WTC11 (cell line): Measurements from ENCODE around the gene HPCAL1. TPM values are rescaled to one million over a fixed set of nuclear protein-coding genes. Genes with fewer than 3 reads are reported as not detected.

Experiments used
- ATAC-seq: fragments of 200-7000 bp; cut with Tn5 transposase; 2 replicates; pipeline ENCODE4 v1.10.0; 2021; ENCODE audit warnings: mild to moderate bottlenecking, moderate library complexity
- CTCF ChIA-PET: fragments of 300-600 bp; sonication (Branson Sonifier 250); formaldehyde crosslinking; loops from one replicate; lab custom pipeline; 2021; ENCODE audit warnings: antibody characterized with exemption; lab: Charles Lee
- POLR2A ChIA-PET: fragments of 350-600 bp; sonication (Branson Sonifier 250); formaldehyde crosslinking; loops from one replicate; lab custom pipeline; 2021; ENCODE audit warnings: antibody characterized with exemption; lab: Charles Lee
- DNase-seq: peaks from one replicate; pipeline ENCODE4 v3.0.0; 2021; ENCODE audit warnings: low spot score
- H3K27ac Mint-ChIP-seq: 2 replicates; pipeline ENCODE4 v1.8.0; 2021; ENCODE audit warnings: mixed read lengths
- H3K27me3 Mint-ChIP-seq: 2 replicates; pipeline ENCODE4 v1.8.0; 2021; ENCODE audit warnings: low read depth, mild to moderate bottlenecking, moderate library complexity, mixed read lengths
- H3K36me3 Mint-ChIP-seq: 2 replicates; pipeline ENCODE4 v1.8.0; 2021; ENCODE audit warnings: mixed read lengths
- H3K4me1 Mint-ChIP-seq: 2 replicates; pipeline ENCODE4 v1.8.0; 2022; ENCODE audit warnings: mixed read lengths
- H3K4me3 Mint-ChIP-seq: 2 replicates; pipeline ENCODE4 v1.8.0; 2021; ENCODE audit warnings: mild to moderate bottlenecking, moderate library complexity, mixed read lengths
- H3K9me3 Mint-ChIP-seq: 2 replicates; pipeline ENCODE4 v1.8.0; 2021; ENCODE audit warnings: mixed read lengths
- ARID4B ChIP-seq: sonication (generic); formaldehyde crosslinking; IDR thresholded peaks from 2 replicates; pipeline ENCODE4 v1.8.0; 2023; ENCODE audit warnings: missing genetic modification reagents, mild to moderate bottlenecking, borderline replicate concordance
- CDX4 ChIP-seq: fragments of 250-450 bp; sonication (Bioruptor Pico); IDR thresholded peaks from 2 replicates; pipeline ENCODE4 v1.9.0; 2021; ENCODE audit warnings: moderate library complexity, mild to moderate bottlenecking, inconsistent platforms, borderline replicate concordance
- ETV6 ChIP-seq: sonication (generic); formaldehyde crosslinking; IDR thresholded peaks from 2 replicates; pipeline ENCODE4 v1.8.1; 2022; ENCODE audit warnings: mild to moderate bottlenecking, missing genetic modification reagents
- FOXP1 ChIP-seq: sonication (generic); formaldehyde crosslinking; IDR thresholded peaks from 2 replicates; pipeline ENCODE4 v1.8.0; 2022; ENCODE audit warnings: missing genetic modification reagents, mild to moderate bottlenecking, moderate library complexity, borderline replicate concordance
- GTF2I ChIP-seq: fragments of 250-450 bp; sonication (Bioruptor Pico); conservative IDR thresholded peaks from 2 replicates; pipeline ENCODE4 v1.4.0; 2021; ENCODE audit warnings: mild to moderate bottlenecking
- IRF2 ChIP-seq: sonication (generic); formaldehyde crosslinking; IDR thresholded peaks from 2 replicates; pipeline ENCODE4 v1.8.0; 2022; ENCODE audit warnings: low read depth, missing genetic modification reagents, borderline replicate concordance
- MXD4 ChIP-seq: fragments of 250-450 bp; sonication (Bioruptor Pico); IDR thresholded peaks from 2 replicates; pipeline ENCODE4 v1.8.0; 2021; ENCODE audit warnings: mild to moderate bottlenecking, moderate library complexity, borderline replicate concordance
- NR1H2 ChIP-seq: sonication (generic); formaldehyde crosslinking; IDR thresholded peaks from 2 replicates; pipeline ENCODE4 v1.9.0; 2021; ENCODE audit warnings: mild to moderate bottlenecking, moderate library complexity, missing genetic modification reagents
- SP1 ChIP-seq: sonication (generic); formaldehyde crosslinking; conservative IDR thresholded peaks from 2 replicates; pipeline ENCODE4 v1.8.1; 2022; ENCODE audit warnings: missing genetic modification reagents
- TEAD4 ChIP-seq: sonication (generic); formaldehyde crosslinking; IDR thresholded peaks from 2 replicates; pipeline ENCODE4 v1.8.0; 2022; ENCODE audit warnings: mild to moderate bottlenecking, missing genetic modification reagents
- ZNF121 ChIP-seq: sonication (generic); formaldehyde crosslinking; IDR thresholded peaks from 2 replicates; pipeline ENCODE4 v1.8.0; 2023; ENCODE audit warnings: missing genetic modification reagents
- ZNF232 ChIP-seq: sonication (generic); formaldehyde crosslinking; IDR thresholded peaks from 2 replicates; pipeline ENCODE4 v1.8.0; 2022; ENCODE audit warnings: mild to moderate bottlenecking, missing genetic modification reagents
- ZNF281 ChIP-seq: sonication (generic); formaldehyde crosslinking; IDR thresholded peaks from 2 replicates; pipeline ENCODE4 v1.8.0; 2023; ENCODE audit warnings: mild to moderate bottlenecking, missing genetic modification reagents
- total RNA-seq: library from RNA; stranded (reverse); gene quantifications from 3 replicates; pipeline ENCODE4 v1.2.3, GENCODE V29; 2021
- TF ChIP-seq, protein P1 (sequence below): sonication (generic); formaldehyde crosslinking; IDR thresholded peaks from 2 replicates; pipeline ENCODE4 v1.8.1; 2022; ENCODE audit warnings: mild to moderate bottlenecking, moderate library complexity, missing genetic modification reagents
- TF ChIP-seq, protein P2 (sequence below): fragments of 200-600 bp; IDR thresholded peaks from 2 replicates; pipeline ENCODE4 v1.8.0; 2022; ENCODE audit warnings: antibody characterized with exemption
- TF ChIP-seq, protein P3 (sequence below): sonication (generic); formaldehyde crosslinking; IDR thresholded peaks from 2 replicates; pipeline ENCODE4 v1.8.1; 2023; ENCODE audit warnings: mild to moderate bottlenecking, missing genetic modification reagents

The HPCAL1 gene
- total RNA-seq, 1 experiment from 2014 or later, result 11.8 TPM

DNA sequence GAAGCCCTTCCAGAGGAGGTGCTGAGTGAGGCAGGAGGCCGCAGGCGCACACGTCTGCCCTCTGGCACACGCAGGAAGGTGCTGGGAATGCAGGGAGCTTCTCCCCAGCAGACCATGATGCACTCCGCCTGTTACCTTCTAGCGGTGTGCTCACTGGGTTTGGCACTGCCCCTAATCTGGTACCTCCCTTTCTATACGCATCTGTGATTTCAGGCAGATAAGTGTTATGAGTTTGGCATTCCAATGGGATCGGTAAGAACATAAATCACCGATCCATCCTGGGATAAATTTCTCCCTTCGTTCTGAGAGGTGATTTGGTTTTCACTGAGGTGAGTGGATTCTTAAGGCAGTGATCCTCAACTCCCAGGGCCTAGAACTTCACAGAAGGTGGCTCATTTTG is 110.8 kb downstream of the HPCAL1 start:
- ATAC-seq (no peak), DNase-seq (no peak)
- Mint-ChIP-seq H3K27me3 (no peaks in the 10 kb centered on the region), H3K36me3 (no peaks in the 10 kb centered on the region), H3K4me1 (peaks cover 5% of the 10 kb centered on the region), H3K4me3 (no peak overlapping the region), H3K27ac (no peak overlapping the region), H3K9me3 (peaks cover 11% of the 10 kb centered on the region)
- no peak for TF ChIP-seq ETV6 (CRISPR knock-in tag)
- TF ChIP-seq ZNF232 (CRISPR knock-in tag), result no peak
- TF ChIP-seq ZNF121, result no peak
- TF ChIP-seq NR1H2 (CRISPR knock-in tag), result no peak
- TF ChIP-seq CDX4 (CRISPR knock-in tag), result no peak
- TF ChIP-seq, protein P1, sequence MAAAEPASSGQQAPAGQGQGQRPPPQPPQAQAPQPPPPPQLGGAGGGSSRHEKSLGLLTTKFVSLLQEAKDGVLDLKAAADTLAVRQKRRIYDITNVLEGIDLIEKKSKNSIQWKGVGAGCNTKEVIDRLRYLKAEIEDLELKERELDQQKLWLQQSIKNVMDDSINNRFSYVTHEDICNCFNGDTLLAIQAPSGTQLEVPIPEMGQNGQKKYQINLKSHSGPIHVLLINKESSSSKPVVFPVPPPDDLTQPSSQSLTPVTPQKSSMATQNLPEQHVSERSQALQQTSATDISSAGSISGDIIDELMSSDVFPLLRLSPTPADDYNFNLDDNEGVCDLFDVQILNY (CRISPR knock-in tag), result no peak
- no peak for TF ChIP-seq GTF2I
- no peak for TF ChIP-seq ZNF281 (CRISPR knock-in tag)
- TF ChIP-seq, protein P2, sequence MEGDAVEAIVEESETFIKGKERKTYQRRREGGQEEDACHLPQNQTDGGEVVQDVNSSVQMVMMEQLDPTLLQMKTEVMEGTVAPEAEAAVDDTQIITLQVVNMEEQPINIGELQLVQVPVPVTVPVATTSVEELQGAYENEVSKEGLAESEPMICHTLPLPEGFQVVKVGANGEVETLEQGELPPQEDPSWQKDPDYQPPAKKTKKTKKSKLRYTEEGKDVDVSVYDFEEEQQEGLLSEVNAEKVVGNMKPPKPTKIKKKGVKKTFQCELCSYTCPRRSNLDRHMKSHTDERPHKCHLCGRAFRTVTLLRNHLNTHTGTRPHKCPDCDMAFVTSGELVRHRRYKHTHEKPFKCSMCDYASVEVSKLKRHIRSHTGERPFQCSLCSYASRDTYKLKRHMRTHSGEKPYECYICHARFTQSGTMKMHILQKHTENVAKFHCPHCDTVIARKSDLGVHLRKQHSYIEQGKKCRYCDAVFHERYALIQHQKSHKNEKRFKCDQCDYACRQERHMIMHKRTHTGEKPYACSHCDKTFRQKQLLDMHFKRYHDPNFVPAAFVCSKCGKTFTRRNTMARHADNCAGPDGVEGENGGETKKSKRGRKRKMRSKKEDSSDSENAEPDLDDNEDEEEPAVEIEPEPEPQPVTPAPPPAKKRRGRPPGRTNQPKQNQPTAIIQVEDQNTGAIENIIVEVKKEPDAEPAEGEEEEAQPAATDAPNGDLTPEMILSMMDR, result no peak
- no peak for TF ChIP-seq FOXP1 (CRISPR knock-in tag)
- TF ChIP-seq IRF2 (CRISPR knock-in tag), result no peak
- TF ChIP-seq, protein P3, sequence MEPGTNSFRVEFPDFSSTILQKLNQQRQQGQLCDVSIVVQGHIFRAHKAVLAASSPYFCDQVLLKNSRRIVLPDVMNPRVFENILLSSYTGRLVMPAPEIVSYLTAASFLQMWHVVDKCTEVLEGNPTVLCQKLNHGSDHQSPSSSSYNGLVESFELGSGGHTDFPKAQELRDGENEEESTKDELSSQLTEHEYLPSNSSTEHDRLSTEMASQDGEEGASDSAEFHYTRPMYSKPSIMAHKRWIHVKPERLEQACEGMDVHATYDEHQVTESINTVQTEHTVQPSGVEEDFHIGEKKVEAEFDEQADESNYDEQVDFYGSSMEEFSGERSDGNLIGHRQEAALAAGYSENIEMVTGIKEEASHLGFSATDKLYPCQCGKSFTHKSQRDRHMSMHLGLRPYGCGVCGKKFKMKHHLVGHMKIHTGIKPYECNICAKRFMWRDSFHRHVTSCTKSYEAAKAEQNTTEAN (CRISPR knock-in tag), result no peak
- no peak for TF ChIP-seq MXD4
- TF ChIP-seq ARID4B (CRISPR knock-in tag), result no peak
- no peak for TF ChIP-seq TEAD4 (CRISPR knock-in tag)
- TF ChIP-seq SP1 (CRISPR knock-in tag), result no peak
- ChIA-PET POLR2A (no interaction called here), CTCF (no interaction called here)
